ENCODE measurements around the gene CSE1L.
"Not testable (repeated sequence)": the region's sequence is repeated elsewhere in the genome, so short reads cannot be mapped to it uniquely, and the experiment has no call there.

The CSE1L gene

GRCh38 chr20:49046087-49046900 is at the start of gene CSE1L:
Gene CSE1L, plus strand, starts transcription at chr20:49046312. Its CDS starts 12,152 bp downstream, at chr20:49058464.
- peak; percentile 85 to 88 for DNase-seq (ENCODE audit: low read depth in 2 of 2)

GRCh38 chr20:48999890-49000870 is 45.9 kb upstream of the CSE1L start:
- no peak for DNase-seq (ENCODE audit: low read depth in 2 of 2)

- no peak for DNase-seq (ENCODE audit: low read depth in 2 of 2)
Measured at GRCh38 chr20:49001741-49002140, 44.4 kb upstream of the CSE1L start.

GRCh38 chr20:49006446-49006980 is 39.6 kb upstream of the CSE1L start:
- no peak for DNase-seq (ENCODE audit: low read depth in 2 of 2)

GRCh38 chr20:49009899-49010631 is 36.0 kb upstream of the CSE1L start:
- DNase-seq (ENCODE audit: low read depth in 2 of 2): no peak

GRCh38 chr20:49024220-49024619 is 21.9 kb upstream of the CSE1L start:
- no peak for DNase-seq (ENCODE audit: low read depth in 2 of 2)

- not testable (repeated sequence) for DNase-seq (ENCODE audit: low read depth in 2 of 2)
Measured at GRCh38 chr20:49028177-49028576, 17.9 kb upstream of the CSE1L start.

- DNase-seq (ENCODE audit: low read depth in 2 of 2): no peak
Measured at GRCh38 chr20:49028684-49029083, 17.4 kb upstream of the CSE1L start.

- DNase-seq (ENCODE audit: low read depth in 2 of 2): no peak
Measured at GRCh38 chr20:49029203-49029602, 16.9 kb upstream of the CSE1L start.

- DNase-seq (ENCODE audit: low read depth in 2 of 2): no peak
Measured at GRCh38 chr20:49030954-49031619, 15.0 kb upstream of the CSE1L start.

GRCh38 chr20:49032455-49032854 is 13.7 kb upstream of the CSE1L start:
- DNase-seq (ENCODE audit: low read depth in 2 of 2): no peak

- DNase-seq (ENCODE audit: low read depth in 2 of 2): no peak
Measured at GRCh38 chr20:49034070-49034732, 11.9 kb upstream of the CSE1L start.

GRCh38 chr20:49037962-49038387 is 8.1 kb upstream of the CSE1L start:
- DNase-seq (ENCODE audit: low read depth in 2 of 2): peak in 1 of 2 donors; percentile 11

GRCh38 chr20:49039854-49040253 is 6.3 kb upstream of the CSE1L start:
- no peak for DNase-seq (ENCODE audit: low read depth in 2 of 2)

GRCh38 chr20:49043000-49043399 is 3.1 kb upstream of the CSE1L start:
- no peak for DNase-seq (ENCODE audit: low read depth in 2 of 2)

GRCh38 chr20:49045440-49046086 is 549 bp upstream of the CSE1L start:
- no peak for DNase-seq (ENCODE audit: low read depth in 2 of 2)

GRCh38 chr20:49052334-49052733 is 6.2 kb downstream of the CSE1L start:
- DNase-seq (ENCODE audit: low read depth in 2 of 2): no peak

- no peak for DNase-seq (ENCODE audit: low read depth in 2 of 2)
Measured at GRCh38 chr20:49054056-49054643, 8.0 kb downstream of the CSE1L start.

- no peak for DNase-seq (ENCODE audit: low read depth in 2 of 2)
Measured at GRCh38 chr20:49063279-49063678, 17.2 kb downstream of the CSE1L start.
